Stimulated activated naive CD8-positive, alpha-beta T cell treated with anti-CD3 and anti-CD28 coated beads, Interleukin-15, amount 100 ng/mL, for 72 hours (primary cell): ENCODE data around the gene ZNF490.
"Not testable (repeated sequence)": the region's sequence is repeated elsewhere in the genome, so short reads cannot be mapped to it uniquely, and the experiment has no call there.

Experiments
- ATAC-seq: fragments of 150-1000 bp; cut with Tn5 transposase; 2 replicates; pipeline ENCODE4 v1.10.0; 2021; ENCODE audit warnings: mild to moderate bottlenecking, moderate library complexity
- DNase-seq, 2 donors: peaks; one replicate each; pipeline ENCODE4 v3.0.0; 2021 to 2022
- H3K27ac Mint-ChIP-seq, 2 donors: one replicate each; pipeline ENCODE4 v1.8.0; 2022; ENCODE audit warnings: mild to moderate bottlenecking in 2 of 2, mixed read lengths in 2 of 2, moderate library complexity in 2 of 2
- H3K27me3 Mint-ChIP-seq: one replicate; pipeline ENCODE4 v1.8.0; 2022; ENCODE audit warnings: mixed read lengths
- H3K4me1 Mint-ChIP-seq: one replicate; pipeline ENCODE4 v1.8.0; 2022; ENCODE audit warnings: mild to moderate bottlenecking, mixed read lengths
- H3K4me3 Mint-ChIP-seq, 2 donors: one replicate each; pipeline ENCODE4 v1.8.0; 2022; ENCODE audit warnings: mild to moderate bottlenecking in 2 of 2, mixed read lengths in 2 of 2, moderate library complexity in 1 of 2
- H3K9me3 Mint-ChIP-seq, 2 donors: one replicate each; pipeline ENCODE4 v1.8.0; 2022; ENCODE audit warnings: mixed read lengths in 2 of 2

ZNF490 gene

DNA sequence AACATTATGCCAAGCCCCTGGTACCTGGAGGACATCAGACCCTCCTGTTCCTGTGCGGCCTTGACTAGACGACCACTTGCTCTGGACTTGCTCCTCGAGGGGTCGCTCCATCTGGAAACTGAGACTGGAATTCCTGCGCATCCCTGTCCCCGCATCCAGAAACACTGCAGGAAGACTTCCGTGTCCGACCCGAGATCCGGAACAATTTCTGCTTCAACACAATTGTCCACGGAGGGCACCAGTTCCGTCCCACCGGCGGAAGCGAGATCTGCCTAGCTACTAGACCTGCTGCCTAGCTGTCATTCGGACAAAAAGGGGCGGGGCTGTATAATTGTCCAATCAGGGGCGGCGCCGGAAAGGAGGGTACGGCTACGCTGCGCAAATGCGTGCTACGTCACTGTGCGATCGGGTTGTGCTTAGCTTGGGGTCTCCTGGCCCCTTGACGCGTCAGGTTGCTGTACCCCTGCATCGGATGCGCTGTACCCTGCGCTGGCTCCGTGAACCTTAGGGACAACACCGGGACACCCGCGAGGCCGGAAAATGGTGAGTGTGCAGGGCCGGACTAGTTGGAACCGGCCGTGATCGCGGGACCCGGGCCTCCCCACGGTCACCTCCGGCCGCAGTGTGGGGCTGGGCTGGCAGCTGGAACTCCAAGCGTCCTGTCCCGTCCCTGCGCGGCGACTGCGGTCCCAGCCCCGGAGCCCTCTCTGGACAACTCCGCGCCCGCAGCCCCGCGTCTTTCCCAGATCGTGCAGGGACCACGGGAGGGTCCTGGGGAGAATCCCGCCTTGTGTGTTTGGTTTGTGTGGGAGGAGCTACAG lies at the start of gene ZNF490, which contains the start of gene ZNF791:
Gene ZNF490, minus strand, starts transcription at position 274 of the 821 bp plus-strand sequence. Its CDS starts 133 bp downstream, at position 141.
Gene ZNF791, plus strand, starts transcription at position 381 of the 821 bp plus-strand sequence. Its CDS starts 160 bp downstream, at position 541.
- H3K4me1 Mint-ChIP-seq = peaks cover 35% of the 10 kb centered on the region
- peak within 1 kb of the TSS; percentile 98 for H3K27ac Mint-ChIP-seq
- peak; percentile 95 to 97 for DNase-seq
- peak within 1 kb of the TSS; percentile 99 to 100 for H3K4me3 Mint-ChIP-seq
- H3K9me3 Mint-ChIP-seq = no peaks in the 10 kb centered on the region
- no peaks in the 10 kb centered on the region for H3K27me3 Mint-ChIP-seq
- ATAC-seq = peak; percentile 95

GRCh38 chr19:12657966-12658365 lies 47.4 kb upstream of the ZNF490 start:
- Mint-ChIP-seq H3K27ac (no peak overlapping the region), H3K4me3 (no peak overlapping the region), H3K4me1 (peaks cover 6% of the 10 kb centered on the region), H3K9me3 (no peaks in the 10 kb centered on the region), H3K27me3 (no peaks in the 10 kb centered on the region)
- no peak for DNase-seq
- no peak for ATAC-seq

GRCh38 chr19:12656899-12657571 lies 46.4 kb upstream of the ZNF490 start:
- DNase-seq (no peak), ATAC-seq (peak; percentile 42)
- Mint-ChIP-seq H3K27me3 (no peaks in the 10 kb centered on the region), H3K4me3 (no peak overlapping the region), H3K9me3 (no peaks in the 10 kb centered on the region), H3K4me1 (peaks cover 6% of the 10 kb centered on the region), H3K27ac (peak overlapping the region in 1 of 2 donors; percentile 48)

- no peaks in the 10 kb centered on the region for H3K27me3 Mint-ChIP-seq
- no peaks in the 10 kb centered on the region for H3K9me3 Mint-ChIP-seq
- no peak overlapping the region for H3K4me3 Mint-ChIP-seq
- peak overlapping the region in 1 of 2 donors; percentile 51 for H3K27ac Mint-ChIP-seq
- no peak for ATAC-seq
- peaks cover 6% of the 10 kb centered on the region for H3K4me1 Mint-ChIP-seq
- DNase-seq = no peak
Measured at GRCh38 chr19:12655546-12655945, 44.9 kb upstream of the ZNF490 start.

DNA sequence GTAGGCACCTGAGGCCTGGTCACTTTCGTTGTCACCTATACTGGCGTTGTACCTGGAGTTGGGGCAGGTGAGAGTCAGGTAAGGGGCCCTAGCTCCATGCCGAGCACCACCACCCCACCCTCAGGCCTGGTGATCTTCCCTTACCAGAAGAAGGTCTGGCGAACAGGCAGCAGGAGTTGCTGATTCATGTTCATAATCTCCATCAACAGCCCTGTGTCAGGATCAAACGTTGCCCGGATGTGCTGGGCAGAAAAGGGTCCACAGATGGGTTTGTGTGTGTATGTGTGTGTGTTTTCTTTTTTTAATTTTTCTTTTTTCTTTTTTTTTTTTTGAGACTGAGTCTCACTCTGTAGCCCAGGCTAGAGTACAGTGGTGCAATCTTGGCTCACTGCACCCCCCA lies 41.6 kb upstream of the ZNF490 start:
- Mint-ChIP-seq H3K4me3 (no peak overlapping the region), H3K4me1 (peaks cover 20% of the 10 kb centered on the region), H3K27me3 (no peaks in the 10 kb centered on the region), H3K27ac (no peak overlapping the region), H3K9me3 (no peaks in the 10 kb centered on the region)
- ATAC-seq = no peak
- no peak for DNase-seq

GRCh38 chr19:12649941-12650340 lies 39.3 kb upstream of the ZNF490 start:
- no peak for DNase-seq
- no peak overlapping the region for H3K27ac Mint-ChIP-seq

GRCh38 chr19:12648088-12648487 lies 37.5 kb upstream of the ZNF490 start:
- ATAC-seq (no peak), DNase-seq (no peak)
- H3K4me1 Mint-ChIP-seq = peaks cover 23% of the 10 kb centered on the region
- H3K9me3 Mint-ChIP-seq = no peaks in the 10 kb centered on the region
- H3K27ac Mint-ChIP-seq = no peak overlapping the region
- H3K27me3 Mint-ChIP-seq = no peaks in the 10 kb centered on the region
- no peak overlapping the region for H3K4me3 Mint-ChIP-seq

More at GRCh38 chr19:12649941-12650340, 39.3 kb upstream of the ZNF490 start:
- Mint-ChIP-seq H3K27me3 (no peaks in the 10 kb centered on the region), H3K4me3 (no peak overlapping the region), H3K9me3 (no peaks in the 10 kb centered on the region), H3K4me1 (peaks cover 23% of the 10 kb centered on the region)
- ATAC-seq = no peak

GRCh38 chr19:12647490-12648071 lies 37.0 kb upstream of the ZNF490 start:
- ATAC-seq (peak; percentile 69), DNase-seq (peak in 1 of 2 donors; percentile 42)
- Mint-ChIP-seq H3K9me3 (no peaks in the 10 kb centered on the region), H3K27me3 (no peaks in the 10 kb centered on the region), H3K4me1 (peaks cover 23% of the 10 kb centered on the region), H3K4me3 (no peak overlapping the region), H3K27ac (no peak overlapping the region)

- Mint-ChIP-seq H3K9me3 (no peaks in the 10 kb centered on the region), H3K27ac (peak overlapping the region in 1 of 2 donors; percentile 15), H3K27me3 (no peaks in the 10 kb centered on the region), H3K4me1 (peaks cover 23% of the 10 kb centered on the region), H3K4me3 (no peak overlapping the region)
- DNase-seq = no peak
- peak; percentile 17 for ATAC-seq
Measured at GRCh38 chr19:12647047-12647446, 36.4 kb upstream of the ZNF490 start.

GRCh38 chr19:12646551-12646950 lies 35.9 kb upstream of the ZNF490 start:
- Mint-ChIP-seq H3K27ac (peak overlapping the region in 1 of 2 donors; percentile 15), H3K27me3 (no peaks in the 10 kb centered on the region), H3K4me3 (no peak overlapping the region), H3K4me1 (peaks cover 23% of the 10 kb centered on the region), H3K9me3 (no peaks in the 10 kb centered on the region)
- no peak for ATAC-seq
- no peak for DNase-seq

GRCh38 chr19:12643716-12644115 lies 33.1 kb upstream of the ZNF490 start:
- H3K4me3 Mint-ChIP-seq, H3K9me3 Mint-ChIP-seq, H3K27me3 Mint-ChIP-seq, ATAC-seq, DNase-seq: not testable (repeated sequence)
- Mint-ChIP-seq H3K4me1 (peaks cover 36% of the 10 kb centered on the region), H3K27ac (peak overlapping the region in 1 of 2 donors; percentile 65)

DNA sequence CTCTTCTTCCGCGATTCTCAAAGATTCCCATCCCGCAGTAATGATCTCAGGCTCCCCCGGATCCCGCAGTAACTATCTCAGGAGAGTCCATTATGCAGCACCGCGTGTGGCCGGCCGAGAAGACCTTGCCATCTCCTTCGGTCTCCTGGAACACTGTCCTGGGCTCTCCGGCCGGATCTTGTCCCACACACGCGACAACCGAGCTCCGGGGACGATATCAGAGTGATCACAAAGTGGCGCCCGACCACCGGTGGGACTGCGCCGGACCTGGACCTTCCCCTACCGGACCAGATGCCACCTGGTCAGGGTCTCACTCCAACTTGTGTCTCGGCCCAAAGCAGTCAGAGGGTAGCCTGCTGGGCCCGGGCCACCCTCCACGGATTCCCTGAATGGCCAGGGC lies 31.9 kb upstream of the ZNF490 start:
- Mint-ChIP-seq H3K4me1 (peaks cover 27% of the 10 kb centered on the region), H3K9me3 (no peaks in the 10 kb centered on the region), H3K27ac (no peak overlapping the region), H3K4me3 (no peak overlapping the region), H3K27me3 (no peaks in the 10 kb centered on the region)
- ATAC-seq (no peak), DNase-seq (no peak)

GRCh38 chr19:12641456-12641855 lies 30.8 kb upstream of the ZNF490 start:
- DNase-seq (no peak), ATAC-seq (no peak)
- H3K27ac Mint-ChIP-seq = no peak overlapping the region
- no peaks in the 10 kb centered on the region for H3K27me3 Mint-ChIP-seq
- no peaks in the 10 kb centered on the region for H3K9me3 Mint-ChIP-seq
- H3K4me1 Mint-ChIP-seq = peaks cover 29% of the 10 kb centered on the region
- peak overlapping the region in 1 of 2 donors; percentile 0 for H3K4me3 Mint-ChIP-seq

DNA sequence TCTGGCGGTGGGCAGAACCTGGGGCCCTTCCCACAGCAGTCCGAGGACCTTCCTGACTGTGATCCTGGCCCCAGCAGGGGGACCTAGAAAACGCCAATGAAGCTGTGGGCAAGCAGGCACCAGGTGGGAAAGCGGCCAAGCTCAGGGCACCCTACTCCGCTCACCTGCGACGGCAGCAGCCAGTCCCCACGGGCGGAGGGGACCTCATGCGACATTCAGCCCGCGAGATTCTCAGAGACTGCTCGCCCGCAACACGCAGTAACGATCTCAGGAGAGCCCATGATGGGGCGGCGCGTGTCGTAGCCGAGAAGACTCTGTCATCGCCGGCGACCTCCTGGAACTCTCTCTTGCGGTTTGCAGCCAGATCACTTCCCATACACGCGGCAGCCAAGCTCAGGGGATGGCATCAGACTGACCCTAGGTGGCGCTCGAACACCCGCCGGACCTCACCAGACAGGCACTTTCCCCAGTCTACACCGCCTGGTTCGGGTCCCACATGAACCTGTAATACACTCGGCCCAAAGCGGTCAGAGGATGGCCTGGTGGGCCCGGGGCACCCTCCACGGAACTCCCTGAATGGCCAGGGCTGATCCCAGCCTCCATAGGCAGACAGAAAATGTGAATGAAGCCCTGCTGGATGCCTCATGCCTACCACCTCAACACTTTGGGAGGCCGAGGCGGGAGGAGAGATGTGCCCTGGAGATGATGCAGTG lies 29.4 kb upstream of the ZNF490 start:
- ATAC-seq (peak; percentile 97), DNase-seq (peak; percentile 82 to 91)
- Mint-ChIP-seq H3K4me1 (peaks cover 41% of the 10 kb centered on the region), H3K4me3 (peak overlapping the region; percentile 80 to 87), H3K27ac (peak overlapping the region; percentile 15 to 90), H3K9me3 (no peaks in the 10 kb centered on the region), H3K27me3 (no peaks in the 10 kb centered on the region)

DNA sequence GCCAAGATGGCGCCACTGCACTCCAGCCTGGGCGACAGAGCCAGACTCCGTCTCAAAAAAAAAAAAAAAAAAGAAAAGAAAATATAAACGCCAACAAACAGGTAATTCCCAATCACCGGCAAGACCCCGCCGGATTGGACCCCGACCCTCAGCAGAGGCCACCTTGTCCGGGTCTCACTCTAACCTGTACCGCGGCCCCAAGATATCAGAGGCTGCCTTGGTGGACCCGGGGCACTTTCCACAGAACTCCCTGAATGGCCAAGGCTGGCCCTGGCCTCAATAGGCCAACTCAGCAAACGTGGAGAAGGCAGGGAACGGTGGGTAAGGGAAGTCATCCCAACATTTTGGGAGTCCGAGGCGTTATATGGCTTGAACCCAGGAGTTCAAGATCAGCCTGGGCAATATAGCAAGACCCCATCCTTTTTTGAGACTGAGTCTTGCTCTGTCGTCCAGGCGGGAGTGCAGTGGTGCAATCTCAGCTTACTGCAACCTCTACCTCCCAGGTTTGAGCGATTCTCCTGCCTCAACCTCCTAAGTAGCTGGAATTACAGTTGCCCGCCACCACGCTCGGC lies 28.1 kb upstream of the ZNF490 start:
- H3K9me3 Mint-ChIP-seq = no peaks in the 10 kb centered on the region
- no peak for DNase-seq
- no peak overlapping the region for H3K4me3 Mint-ChIP-seq
- H3K27ac Mint-ChIP-seq = no peak overlapping the region
- peaks cover 43% of the 10 kb centered on the region for H3K4me1 Mint-ChIP-seq
- ATAC-seq = no peak
- no peaks in the 10 kb centered on the region for H3K27me3 Mint-ChIP-seq
